ENCODE measurements around the gene HEXIM1.

The HEXIM1 gene

GRCh38 chr17:45104029-45104428, 44.2 kb upstream of the HEXIM1 start:
- TF ChIP-seq, protein P1, sequence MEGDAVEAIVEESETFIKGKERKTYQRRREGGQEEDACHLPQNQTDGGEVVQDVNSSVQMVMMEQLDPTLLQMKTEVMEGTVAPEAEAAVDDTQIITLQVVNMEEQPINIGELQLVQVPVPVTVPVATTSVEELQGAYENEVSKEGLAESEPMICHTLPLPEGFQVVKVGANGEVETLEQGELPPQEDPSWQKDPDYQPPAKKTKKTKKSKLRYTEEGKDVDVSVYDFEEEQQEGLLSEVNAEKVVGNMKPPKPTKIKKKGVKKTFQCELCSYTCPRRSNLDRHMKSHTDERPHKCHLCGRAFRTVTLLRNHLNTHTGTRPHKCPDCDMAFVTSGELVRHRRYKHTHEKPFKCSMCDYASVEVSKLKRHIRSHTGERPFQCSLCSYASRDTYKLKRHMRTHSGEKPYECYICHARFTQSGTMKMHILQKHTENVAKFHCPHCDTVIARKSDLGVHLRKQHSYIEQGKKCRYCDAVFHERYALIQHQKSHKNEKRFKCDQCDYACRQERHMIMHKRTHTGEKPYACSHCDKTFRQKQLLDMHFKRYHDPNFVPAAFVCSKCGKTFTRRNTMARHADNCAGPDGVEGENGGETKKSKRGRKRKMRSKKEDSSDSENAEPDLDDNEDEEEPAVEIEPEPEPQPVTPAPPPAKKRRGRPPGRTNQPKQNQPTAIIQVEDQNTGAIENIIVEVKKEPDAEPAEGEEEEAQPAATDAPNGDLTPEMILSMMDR (conservative IDR thresholded peaks at IDR 0.05), result no peak
- no peak for TF ChIP-seq ZFX (IDR thresholded peaks at IDR 0.05)
- H3K27ac ChIP-seq, result no peak overlapping the region

- TF ChIP-seq ZFX (IDR thresholded peaks at IDR 0.05), result no peak
- TF ChIP-seq, protein P1 (conservative IDR thresholded peaks at IDR 0.05), result no peak
- H3K27ac ChIP-seq, result no peak overlapping the region
These were observed 43.8 kb upstream of the HEXIM1 start for GRCh38 chr17:45104497-45104896.

DNA sequence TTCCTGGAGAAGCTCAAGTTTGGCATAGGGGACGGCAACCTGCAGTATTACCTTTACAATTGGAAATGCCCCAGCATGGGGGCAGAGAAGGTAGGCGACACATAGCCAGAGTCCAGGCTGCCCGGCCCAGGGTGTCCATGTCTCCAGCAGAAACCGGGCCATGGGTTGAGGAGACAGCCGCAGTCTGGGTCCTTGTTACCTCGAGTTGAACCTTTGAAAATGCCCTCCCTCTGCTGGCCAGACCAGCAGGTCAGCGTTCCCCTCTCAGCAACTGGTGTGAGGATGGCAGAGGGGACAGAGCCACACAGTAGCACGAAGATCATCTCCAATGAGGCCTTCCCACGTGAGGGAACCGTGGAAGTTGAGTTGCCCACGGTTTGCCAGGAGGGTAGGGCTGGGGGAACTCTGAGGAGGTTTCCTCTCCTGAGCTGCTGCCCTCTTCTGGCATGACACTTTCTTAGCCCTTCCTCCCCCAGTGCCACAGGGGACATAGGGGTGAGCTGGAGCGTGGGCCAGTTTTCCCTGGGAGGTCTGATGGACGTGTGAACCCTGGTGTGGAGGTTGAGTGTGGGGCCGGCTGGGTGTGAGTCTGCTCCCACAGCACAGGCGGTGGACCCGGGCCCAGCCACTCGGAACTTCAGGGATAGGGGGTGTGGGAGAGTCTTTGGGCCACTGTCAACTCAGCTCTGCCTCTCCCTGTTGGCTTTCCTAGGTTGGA, 43.2 kb upstream of the HEXIM1 start:
- TF ChIP-seq, protein P1 (conservative IDR thresholded peaks at IDR 0.05), result no peak
- no peak for TF ChIP-seq ZFX (IDR thresholded peaks at IDR 0.05)

DNA sequence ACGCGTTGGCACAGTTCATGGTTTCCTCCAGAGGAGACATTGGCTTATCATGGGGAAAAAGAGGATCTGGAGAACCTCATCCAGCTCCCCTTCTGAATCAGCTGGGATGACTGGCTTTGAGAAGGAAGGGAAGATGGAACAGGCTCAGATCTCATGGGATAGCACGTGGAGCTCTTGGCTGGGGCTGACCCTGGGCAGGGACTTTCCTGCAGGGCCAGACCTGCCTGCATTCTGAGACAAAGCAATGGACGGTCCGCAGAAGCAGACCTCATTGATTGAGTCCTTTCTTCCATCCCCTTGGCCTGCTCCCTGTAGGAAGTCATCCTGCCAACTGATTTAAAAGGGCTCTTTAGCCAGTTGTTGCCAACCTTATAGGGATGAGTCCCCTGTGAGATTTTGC, 42.2 kb upstream of the HEXIM1 start:
- H3K27ac ChIP-seq, result no peak overlapping the region
- TF ChIP-seq, protein P1 (conservative IDR thresholded peaks at IDR 0.05), result no peak
- TF ChIP-seq ZFX (IDR thresholded peaks at IDR 0.05), result no peak

More for the DNA sequence above, 43.2 kb upstream of the HEXIM1 start:
- H3K27ac ChIP-seq, result no peak overlapping the region

DNA sequence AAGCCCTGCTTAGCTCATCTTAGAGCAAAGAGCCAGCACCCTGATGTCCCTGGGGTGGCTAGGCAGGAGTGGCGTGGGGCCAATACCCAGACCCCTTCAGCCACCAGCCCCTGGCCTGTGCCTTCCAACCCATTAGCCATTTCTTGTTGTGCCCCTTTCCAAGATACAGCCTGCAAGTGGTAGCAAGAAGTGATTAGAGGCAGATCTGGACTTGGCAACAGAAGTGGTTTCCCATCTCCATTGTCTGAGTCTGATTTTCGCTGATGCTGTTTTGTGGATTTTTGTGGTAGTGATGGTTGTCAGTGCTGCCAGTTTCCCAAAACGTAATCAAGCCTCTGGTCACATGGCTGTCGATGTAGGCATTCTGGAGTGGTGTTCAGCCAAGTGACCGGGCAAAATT, 41.7 kb upstream of the HEXIM1 start:
- H3K27ac ChIP-seq, result no peak overlapping the region
- TF ChIP-seq, protein P1 (conservative IDR thresholded peaks at IDR 0.05), result no peak
- TF ChIP-seq ZFX (IDR thresholded peaks at IDR 0.05), result no peak

GRCh38 chr17:45107293-45108010, 40.8 kb upstream of the HEXIM1 start:
- TF ChIP-seq, protein P1 (conservative IDR thresholded peaks at IDR 0.05), result no peak
- TF ChIP-seq ZFX (IDR thresholded peaks at IDR 0.05), result no peak
- H3K27ac ChIP-seq, result no peak overlapping the region

DNA sequence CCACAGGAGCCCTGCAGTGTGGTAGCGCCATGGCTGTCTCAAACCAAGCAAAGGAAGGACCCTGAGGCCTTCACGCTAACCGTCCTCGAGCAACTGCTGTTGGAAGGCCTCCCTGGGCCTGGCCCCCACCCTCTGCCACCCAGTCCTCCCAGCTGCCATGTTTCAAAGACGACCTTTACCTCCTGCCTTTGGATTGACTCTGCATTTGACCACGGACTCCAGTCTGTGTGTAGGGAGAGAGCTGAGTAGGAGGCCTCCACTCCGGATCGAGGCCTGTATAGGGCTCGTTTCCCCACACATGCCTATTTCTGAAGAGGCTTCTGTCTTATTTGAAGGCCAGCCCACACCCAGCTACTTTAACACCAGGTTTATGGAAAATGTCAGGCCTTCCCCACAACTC, 40.2 kb upstream of the HEXIM1 start:
- no peak overlapping the region for H3K27ac ChIP-seq

More for the DNA sequence above, 40.2 kb upstream of the HEXIM1 start:
- TF ChIP-seq, protein P1 (conservative IDR thresholded peaks at IDR 0.05), result no peak
- TF ChIP-seq ZFX (IDR thresholded peaks at IDR 0.05), result no peak
